Upper lobe of left lung (tissue), 4 donors: Measurements from ENCODE around the gene MAN2A1.

Experiments
- CTCF ChIP-seq, 6 experiments: fragments of 450-650 bp in 4 of 6; fragments of 200-600 bp in 2 of 6; sonication (generic) in 2 of 6; IDR thresholded peaks; one replicate each; pipeline ENCODE4 v1.5.1; 2016 to 2019; ENCODE audit warnings: antibody characterized with exemption in 6 of 6
- EP300 ChIP-seq, 4 donors: sonication (generic); formaldehyde crosslinking; IDR thresholded peaks; one replicate each; pipeline ENCODE4 v1.5.1; 2017; ENCODE audit warnings: antibody characterized with exemption in 4 of 4, control low read depth in 2 of 4
- POLR2A ChIP-seq, 4 donors: fragments of 450-650 bp; IDR thresholded peaks; one replicate each; pipeline ENCODE4 v1.5.1; 2016 to 2017; ENCODE audit warnings: antibody characterized with exemption in 4 of 4, mild to moderate bottlenecking in 2 of 4

DNA sequence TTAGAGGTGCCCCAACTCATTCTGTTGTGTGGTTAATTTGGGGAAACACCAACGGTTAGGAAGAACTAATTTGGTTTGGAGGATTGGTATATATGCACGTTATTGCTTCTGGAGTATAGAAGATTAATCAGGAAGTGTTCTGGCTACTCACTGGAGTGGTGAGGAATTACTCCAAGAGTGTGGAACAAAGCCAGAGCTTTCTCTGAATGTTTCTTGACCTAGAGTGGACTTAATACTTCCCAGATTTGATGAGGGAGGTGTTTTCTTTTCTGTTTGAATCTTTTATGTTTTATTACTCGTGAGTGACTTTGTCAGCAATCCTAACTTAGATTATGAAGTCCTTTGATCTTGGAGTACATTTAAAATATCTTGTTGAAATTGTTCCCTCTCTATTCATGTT, 163.7 kb downstream of the MAN2A1 start:
- TF ChIP-seq CTCF (IDR thresholded peaks at IDR 0.05) (no peak), EP300 (IDR thresholded peaks at IDR 0.05) (no peak), POLR2A (IDR thresholded peaks at IDR 0.05) (no peak)
